H9 (cell line): ENCODE results near the gene PTPRN2. TPM values are rescaled to one million over a fixed set of nuclear protein-coding genes. Genes with fewer than 3 reads are reported as not detected.

ENCODE experiments used
- DNase-seq: peaks from one replicate; pipeline ENCODE4 v3.0.0-alpha.2; 2017
- H2AFZ ChIP-seq: one replicate; pipeline ENCODE4 v1.6.1; 2013; ENCODE audit warnings: mild to moderate bottlenecking, low read length, control low read depth, moderate library complexity
- H2AK5ac ChIP-seq: 2 replicates; pipeline ENCODE4 v1.6.1; 2013; ENCODE audit warnings: low read length, control low read depth, mixed read lengths; ENCODE audit not compliant: insufficient read length
- H2BK120ac ChIP-seq: one replicate; pipeline ENCODE4 v1.6.1; 2013; ENCODE audit warnings: low read depth, mild to moderate bottlenecking, low read length, control low read depth, inconsistent platforms; ENCODE audit not compliant: poor library complexity, severe bottlenecking
- H2BK12ac ChIP-seq: 2 replicates; pipeline ENCODE4 v1.6.1; 2013; ENCODE audit warnings: low read length, control low read depth, mixed read lengths, low read depth; ENCODE audit not compliant: insufficient read length
- H2BK15ac ChIP-seq: 2 replicates; pipeline ENCODE4 v1.6.1; 2013; ENCODE audit warnings: low read depth, low read length, control low read depth
- H2BK20ac ChIP-seq: one replicate; pipeline ENCODE4 v1.6.1; 2013; ENCODE audit warnings: low read depth, mild to moderate bottlenecking, low read length, control low read depth, inconsistent platforms; ENCODE audit not compliant: poor library complexity, severe bottlenecking
- H2BK5ac ChIP-seq: 2 replicates; pipeline ENCODE4 v1.6.1; 2013; ENCODE audit warnings: low read length, control low read depth, mixed read lengths; ENCODE audit not compliant: insufficient read length
- H3K14ac ChIP-seq: 2 replicates; pipeline ENCODE4 v1.6.1; 2013; ENCODE audit warnings: low read length, control low read depth; ENCODE audit not compliant: insufficient read depth
- H3K18ac ChIP-seq: 2 replicates; pipeline ENCODE4 v1.6.1; 2013; ENCODE audit warnings: low read depth, mild to moderate bottlenecking, mixed read lengths, low read length, control low read depth; ENCODE audit not compliant: insufficient read length
- H3K23ac ChIP-seq: 2 replicates; pipeline ENCODE4 v1.6.1; 2013; ENCODE audit warnings: low read length, control low read depth, mixed read lengths, low read depth; ENCODE audit not compliant: insufficient read length
- H3K23me2 ChIP-seq: 2 replicates; pipeline ENCODE4 v1.6.1; 2013; ENCODE audit warnings: low read depth, mild to moderate bottlenecking, mixed read lengths, low read length, control low read depth; ENCODE audit not compliant: insufficient read length, poor library complexity, severe bottlenecking
- H3K27ac ChIP-seq: 2 replicates; pipeline ENCODE4 v1.5.1; 2013; ENCODE audit warnings: low read length, control low read depth, mixed read lengths, low read depth; ENCODE audit not compliant: insufficient read length
- H3K27me3 ChIP-seq: 2 replicates; pipeline ENCODE4 v1.6.1; 2013; ENCODE audit warnings: low read length, control low read depth, inconsistent platforms; ENCODE audit not compliant: insufficient read depth
- H3K4ac ChIP-seq: 2 replicates; pipeline ENCODE4 v1.6.1; 2013; ENCODE audit warnings: low read depth, mild to moderate bottlenecking, control low read depth, inconsistent platforms, low read length, moderate library complexity
- H3K4me1 ChIP-seq: 2 replicates; pipeline ENCODE4 v1.6.1; 2013; ENCODE audit warnings: low read length, control low read depth, inconsistent platforms; ENCODE audit not compliant: insufficient read depth
- H3K4me2 ChIP-seq: 2 replicates; pipeline ENCODE4 v1.6.1; 2013; ENCODE audit warnings: low read length, control low read depth, mixed read lengths; ENCODE audit not compliant: insufficient read length, insufficient read depth
- H3K56ac ChIP-seq: 2 replicates; pipeline ENCODE4 v1.6.1; 2013; ENCODE audit warnings: low read depth, mild to moderate bottlenecking, mixed read lengths, low read length, control low read depth; ENCODE audit not compliant: insufficient read length
- H3K79me1 ChIP-seq: 2 replicates; pipeline ENCODE4 v1.6.1; 2013; ENCODE audit warnings: low read depth, mild to moderate bottlenecking, moderate library complexity, low read length, control low read depth, inconsistent platforms; ENCODE audit not compliant: insufficient read depth, poor library complexity, severe bottlenecking
- H3K79me2 ChIP-seq: 2 replicates; pipeline ENCODE4 v1.6.1; 2013; ENCODE audit warnings: low read length, control low read depth, inconsistent platforms; ENCODE audit not compliant: insufficient read depth
- H3K9ac ChIP-seq: 2 replicates; pipeline ENCODE4 v1.6.1; 2013; ENCODE audit warnings: low read length, control low read depth, mixed read lengths; ENCODE audit not compliant: insufficient read length; ENCODE audit errors: extremely low read depth
- H3K9me3 ChIP-seq: one replicate; pipeline ENCODE4 v1.6.1; 2013; ENCODE audit warnings: low read depth, low read length, inconsistent platforms; ENCODE audit not compliant: control insufficient read depth
- H3T11ph ChIP-seq: one replicate; pipeline ENCODE4 v1.6.1; 2013; ENCODE audit warnings: mild to moderate bottlenecking, low read length, control low read depth, inconsistent platforms
- H4K20me1 ChIP-seq: one replicate; pipeline ENCODE4 v1.6.1; 2013; ENCODE audit not compliant: control insufficient read depth, insufficient read length, insufficient read depth
- H4K5ac ChIP-seq: 2 replicates; pipeline ENCODE4 v1.6.1; 2013; ENCODE audit warnings: low read depth, mild to moderate bottlenecking, mixed read lengths, low read length, control low read depth; ENCODE audit not compliant: insufficient read length
- H4K8ac ChIP-seq: replicated peaks from 2 replicates; pipeline ENCODE4 v1.6.1; 2013; ENCODE audit warnings: low read length, control low read depth, mixed read lengths, low read depth; ENCODE audit not compliant: insufficient read length
- H4K91ac ChIP-seq: 2 replicates; pipeline ENCODE4 v1.6.1; 2013; ENCODE audit warnings: low read depth, mild to moderate bottlenecking, moderate library complexity, mixed read lengths, low read length, control low read depth; ENCODE audit not compliant: insufficient read length
- H3K27ac Mint-ChIP-seq, 3 experiments: 2 replicates in 2 of 3; 3 replicates in 1 of 3; pipeline ENCODE4 v1.8.0; 2020 to 2021; ENCODE audit warnings: mixed read lengths in 3 of 3, mild to moderate bottlenecking in 1 of 3, moderate library complexity in 1 of 3
- H3K27me3 Mint-ChIP-seq: 2 replicates; pipeline ENCODE4 v1.8.0; 2021; ENCODE audit warnings: low read depth, mild to moderate bottlenecking, moderate library complexity, mixed read lengths
- H3K36me3 Mint-ChIP-seq, 3 experiments: 2 replicates in 2 of 3; 3 replicates in 1 of 3; pipeline ENCODE4 v1.8.0; 2020 to 2021; ENCODE audit warnings: low read depth in 3 of 3, mixed read lengths in 3 of 3; ENCODE audit not compliant: insufficient read depth in 1 of 3
- H3K4me1 Mint-ChIP-seq, 2 experiments: 2 replicates each; pipeline ENCODE4 v1.8.0; 2020; ENCODE audit warnings: mixed read lengths in 2 of 2
- H3K4me3 Mint-ChIP-seq, 2 experiments: 2 replicates in 1 of 2; 3 replicates in 1 of 2; pipeline ENCODE4 v1.8.0; 2020 to 2021; ENCODE audit warnings: mild to moderate bottlenecking in 2 of 2, mixed read lengths in 2 of 2, moderate library complexity in 1 of 2
- H3K9me3 Mint-ChIP-seq, 2 experiments: 2 replicates in 1 of 2; 3 replicates in 1 of 2; pipeline ENCODE4 v1.8.0; 2020; ENCODE audit warnings: mild to moderate bottlenecking in 2 of 2, mixed read lengths in 2 of 2, moderate library complexity in 1 of 2
- WGBS: extraction: QIAGEN DNeasy Blood & Tissue Kit; methylation state at CpG from one replicate; pipeline ENCODE4 v1.1.7; 2013; ENCODE audit warnings: missing lambda C conversion rate, low lambda C conversion rate, mixed read lengths; ENCODE audit not compliant: insufficient read length; ENCODE audit errors: extremely low coverage; 5-methylcytosine and 5-hydroxymethylcytosine counted together
- total RNA-seq: library from RNA; stranded (reverse); gene quantifications from 2 replicates; pipeline ENCODE4 v1.2.1, GENCODE V29; 2021
- TF ChIP-seq, protein P1 (sequence below): fragments of 200-600 bp; sonication (generic); conservative IDR thresholded peaks from 3 replicates; pipeline ENCODE4 v1.8.0; 2021; ENCODE audit warnings: antibody characterized with exemption, mild to moderate bottlenecking

Gene PTPRN2
- total RNA-seq, 1 experiment from 2014 or later: 5.2 TPM

DNA sequence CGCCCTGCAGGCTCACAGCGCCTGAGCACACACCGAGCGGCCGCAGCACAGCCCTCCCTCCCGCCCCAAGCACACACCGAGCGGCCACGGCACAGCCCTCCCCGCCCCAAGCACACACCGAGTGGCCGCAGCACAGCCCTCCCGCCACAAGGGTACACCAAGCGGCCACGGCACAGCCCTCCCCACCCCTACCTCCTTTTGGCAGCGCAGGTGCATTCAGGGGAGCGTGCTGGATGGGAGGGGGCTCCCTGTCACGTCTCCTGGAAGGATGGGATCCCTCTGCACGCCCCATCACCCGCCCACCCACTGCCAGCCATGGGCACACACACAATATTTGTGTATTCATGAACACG lies 768.2 kb downstream of the PTPRN2 start:
- Histone ChIP-seq H3K9me3 (no peaks in the 10 kb centered on the region), H4K20me1 (no peaks in the 10 kb centered on the region), H2BK20ac (no peak overlapping the region), H3K27ac (no peak overlapping the region), H4K91ac (no peak overlapping the region), H2AK5ac (no peak overlapping the region), H3K4me2 (no peak overlapping the region), H2BK15ac (no peak overlapping the region), H3K9ac (no peak overlapping the region), H3K14ac (no peak overlapping the region), H3K79me2 (no peaks in the 10 kb centered on the region), H3K27me3 (no peaks in the 10 kb centered on the region; the same call in 1 of the 2 replicates), H2AFZ (no peak overlapping the region), H4K5ac (no peak overlapping the region), H4K8ac (no peak overlapping the region), H3K23me2 (no peaks in the 10 kb centered on the region), H2BK5ac (no peak overlapping the region), H2BK12ac (no peak overlapping the region), H3K79me1 (no peaks in the 10 kb centered on the region), H3K18ac (no peak overlapping the region), H3K4me1 (no peaks in the 10 kb centered on the region; the same call in 1 of the 2 replicates), H3K4ac (no peak overlapping the region), H2BK120ac (no peak overlapping the region), H3T11ph (no peak overlapping the region), H3K23ac (no peak overlapping the region), H3K56ac (no peak overlapping the region)
- WGBS: no CpG with 5 or more reads among the region's 21 CpGs
- Mint-ChIP-seq H3K27ac (no peak overlapping the region), H3K9me3 (peaks cover 0 to 2% of the 10 kb centered on the region in 2 experiments; a peak in 2 of 5 replicates), H3K4me3 (no peak overlapping the region), H3K4me1 (peaks cover 2 to 7% of the 10 kb centered on the region in 2 experiments; a peak in 3 of 4 replicates), H3K27me3 (no peaks in the 10 kb centered on the region; the same call in none of the 2 replicates), H3K36me3 (no peaks in the 10 kb centered on the region; a peak in 1 of 7 replicates)
- TF ChIP-seq, protein P1, sequence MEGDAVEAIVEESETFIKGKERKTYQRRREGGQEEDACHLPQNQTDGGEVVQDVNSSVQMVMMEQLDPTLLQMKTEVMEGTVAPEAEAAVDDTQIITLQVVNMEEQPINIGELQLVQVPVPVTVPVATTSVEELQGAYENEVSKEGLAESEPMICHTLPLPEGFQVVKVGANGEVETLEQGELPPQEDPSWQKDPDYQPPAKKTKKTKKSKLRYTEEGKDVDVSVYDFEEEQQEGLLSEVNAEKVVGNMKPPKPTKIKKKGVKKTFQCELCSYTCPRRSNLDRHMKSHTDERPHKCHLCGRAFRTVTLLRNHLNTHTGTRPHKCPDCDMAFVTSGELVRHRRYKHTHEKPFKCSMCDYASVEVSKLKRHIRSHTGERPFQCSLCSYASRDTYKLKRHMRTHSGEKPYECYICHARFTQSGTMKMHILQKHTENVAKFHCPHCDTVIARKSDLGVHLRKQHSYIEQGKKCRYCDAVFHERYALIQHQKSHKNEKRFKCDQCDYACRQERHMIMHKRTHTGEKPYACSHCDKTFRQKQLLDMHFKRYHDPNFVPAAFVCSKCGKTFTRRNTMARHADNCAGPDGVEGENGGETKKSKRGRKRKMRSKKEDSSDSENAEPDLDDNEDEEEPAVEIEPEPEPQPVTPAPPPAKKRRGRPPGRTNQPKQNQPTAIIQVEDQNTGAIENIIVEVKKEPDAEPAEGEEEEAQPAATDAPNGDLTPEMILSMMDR: no peak
- DNase-seq: no peak
